Effector memory CD8-positive, alpha-beta T cell (primary cell): ENCODE measurements around the gene MARK4.
"Not testable (repeated sequence)": the region's sequence is repeated elsewhere in the genome, so short reads cannot be mapped to it uniquely, and the experiment has no call there.

Experiments used
- ATAC-seq: fragments of 150-1000 bp; cut with Tn5 transposase; replicated peaks from 2 replicates; pipeline ENCODE4 v1.10.0; 2021; ENCODE audit warnings: mild to moderate bottlenecking, moderate library complexity
- DNase-seq, 3 experiments: peaks; one replicate each; pipeline ENCODE4 v3.0.0; 2021
- H3K27ac Mint-ChIP-seq, 2 donors: one replicate each; pipeline ENCODE4 v1.8.0; 2022; ENCODE audit warnings: mild to moderate bottlenecking in 2 of 2, mixed read lengths in 2 of 2, moderate library complexity in 2 of 2
- H3K27me3 Mint-ChIP-seq, 2 donors: one replicate each; pipeline ENCODE4 v1.8.0; 2022; ENCODE audit warnings: mixed read lengths in 2 of 2
- H3K36me3 Mint-ChIP-seq: one replicate; pipeline ENCODE4 v1.8.0; 2022; ENCODE audit warnings: mild to moderate bottlenecking, moderate library complexity, mixed read lengths; ENCODE audit not compliant: insufficient read depth
- H3K4me1 Mint-ChIP-seq, 2 donors: one replicate each; pipeline ENCODE4 v1.8.0; 2022; ENCODE audit warnings: low read depth in 2 of 2, mixed read lengths in 2 of 2
- H3K4me3 Mint-ChIP-seq, 2 donors: one replicate each; pipeline ENCODE4 v1.8.0; 2022; ENCODE audit warnings: mild to moderate bottlenecking in 2 of 2, mixed read lengths in 2 of 2, moderate library complexity in 2 of 2
- H3K9me3 Mint-ChIP-seq, 2 donors: one replicate each; pipeline ENCODE4 v1.8.0; 2022; ENCODE audit warnings: mixed read lengths in 2 of 2

Gene MARK4

GRCh38 chr19:45222724-45223123 lies 28.3 kb upstream of the MARK4 start:
- no peak overlapping the region for H3K4me3 Mint-ChIP-seq
- peaks cover 46 to 83% of the 10 kb centered on the region in 2 donors for H3K27me3 Mint-ChIP-seq
- no peaks in the 10 kb centered on the region for H3K4me1 Mint-ChIP-seq
- H3K36me3 Mint-ChIP-seq: peaks cover 3% of the 10 kb centered on the region
- H3K9me3 Mint-ChIP-seq: no peaks in the 10 kb centered on the region
- H3K27ac Mint-ChIP-seq: no peak overlapping the region
- DNase-seq: no peak
- ATAC-seq: no peak

- H3K9me3 Mint-ChIP-seq: no peaks in the 10 kb centered on the region
- DNase-seq (no peak), ATAC-seq (no peak)
- H3K36me3 Mint-ChIP-seq: peaks cover 3% of the 10 kb centered on the region
- peaks cover 44 to 78% of the 10 kb centered on the region in 2 donors for H3K27me3 Mint-ChIP-seq
- no peak overlapping the region for H3K4me3 Mint-ChIP-seq
- no peaks in the 10 kb centered on the region for H3K4me1 Mint-ChIP-seq
- no peak overlapping the region for H3K27ac Mint-ChIP-seq
Measured at GRCh38 chr19:45223879-45224278, 27.2 kb upstream of the MARK4 start.

DNA sequence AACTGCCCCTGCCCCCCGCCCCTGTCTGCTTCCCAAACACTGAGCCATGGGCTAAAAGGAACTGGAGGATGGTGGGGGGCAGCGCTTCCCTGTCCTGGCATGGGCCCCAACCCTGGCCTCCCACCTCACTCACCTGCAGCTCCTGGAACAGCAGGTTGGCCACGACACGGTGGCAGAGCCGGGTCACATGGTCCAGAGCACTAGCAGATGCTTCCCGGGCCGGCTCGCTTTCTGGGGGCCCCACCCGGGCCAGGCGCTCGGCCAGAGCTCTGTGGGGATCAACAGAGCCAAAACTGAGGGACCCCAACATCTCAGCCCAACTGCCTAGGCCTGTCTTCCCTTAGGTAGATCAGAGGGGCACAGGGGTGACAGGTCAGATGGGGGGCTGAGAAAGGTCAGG lies 26.4 kb upstream of the MARK4 start:
- Mint-ChIP-seq H3K36me3 (peaks cover 2% of the 10 kb centered on the region), H3K27ac (no peak overlapping the region), H3K4me3 (no peak overlapping the region), H3K4me1 (no peaks in the 10 kb centered on the region), H3K27me3 (peaks cover 44 to 77% of the 10 kb centered on the region in 2 donors), H3K9me3 (no peaks in the 10 kb centered on the region)
- no peak for ATAC-seq
- DNase-seq: no peak

GRCh38 chr19:45229056-45229455 lies 22.0 kb upstream of the MARK4 start:
- not testable (repeated sequence) for DNase-seq

DNA sequence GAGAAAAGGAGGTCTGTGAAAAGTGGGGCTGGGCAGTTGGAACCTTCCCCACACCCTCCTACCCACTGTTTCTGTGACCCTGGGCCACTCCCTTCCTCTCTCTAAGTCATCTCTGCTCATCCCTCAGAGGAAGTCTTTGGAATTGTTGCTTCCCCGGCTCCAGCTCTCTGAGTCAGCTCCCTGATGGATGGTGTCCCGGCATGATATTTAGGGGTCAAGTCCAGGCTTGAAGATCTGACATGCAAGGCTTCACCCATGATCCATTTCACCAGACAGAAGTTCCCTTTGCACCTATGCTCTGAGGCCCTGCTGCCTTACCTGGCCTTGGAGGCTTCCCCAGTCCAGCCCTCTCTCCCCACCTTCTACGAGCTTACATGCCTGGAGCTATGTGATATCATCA lies 19.2 kb upstream of the MARK4 start:
- DNase-seq: no peak
- Mint-ChIP-seq H3K4me1 (peaks cover 8 to 9% of the 10 kb centered on the region in 2 donors), H3K27me3 (peaks cover 38 to 62% of the 10 kb centered on the region in 2 donors), H3K36me3 (no peaks in the 10 kb centered on the region), H3K27ac (no peak overlapping the region), H3K4me3 (no peak overlapping the region), H3K9me3 (no peaks in the 10 kb centered on the region)
- no peak for ATAC-seq

More at GRCh38 chr19:45229056-45229455, 22.0 kb upstream of the MARK4 start:
- H3K4me3 Mint-ChIP-seq, H3K36me3 Mint-ChIP-seq, H3K4me1 Mint-ChIP-seq, ATAC-seq, H3K9me3 Mint-ChIP-seq, H3K27ac Mint-ChIP-seq: not testable (repeated sequence)
- peaks cover 24 to 60% of the 10 kb centered on the region in 2 donors for H3K27me3 Mint-ChIP-seq

GRCh38 chr19:45234089-45234869 lies 16.8 kb upstream of the MARK4 start:
- Mint-ChIP-seq H3K9me3 (no peaks in the 10 kb centered on the region), H3K36me3 (no peaks in the 10 kb centered on the region), H3K4me3 (no peak overlapping the region), H3K27ac (no peak overlapping the region), H3K27me3 (peaks cover 26 to 65% of the 10 kb centered on the region in 2 donors), H3K4me1 (peaks cover 8 to 9% of the 10 kb centered on the region in 2 donors)
- DNase-seq (no peak), ATAC-seq (no peak)

DNA sequence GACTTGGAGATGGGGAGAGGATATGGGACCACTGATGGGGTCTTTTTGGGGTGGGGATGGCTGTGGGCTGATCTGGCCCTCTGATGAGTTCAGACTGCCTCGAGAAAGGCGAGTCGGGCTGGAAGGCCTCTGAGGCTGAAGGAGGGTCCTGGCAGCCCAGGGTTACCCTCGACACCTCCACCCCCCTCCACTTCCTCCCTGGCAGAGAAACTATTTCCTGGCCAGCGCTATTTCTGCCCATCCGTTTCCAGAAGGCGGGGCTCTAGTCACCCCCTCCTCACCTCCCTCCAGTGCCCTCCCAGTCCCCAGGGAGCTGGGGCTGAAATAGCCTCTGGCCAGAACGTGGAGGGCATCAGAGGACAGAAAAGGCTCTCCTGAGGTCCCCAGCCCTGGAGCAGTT lies 15.6 kb upstream of the MARK4 start:
- Mint-ChIP-seq H3K27ac (peak overlapping the region; percentile 49 to 88), H3K36me3 (no peaks in the 10 kb centered on the region), H3K4me1 (peaks cover 8 to 9% of the 10 kb centered on the region in 2 donors), H3K4me3 (no peak overlapping the region), H3K9me3 (no peaks in the 10 kb centered on the region), H3K27me3 (peaks cover 26 to 65% of the 10 kb centered on the region in 2 donors)
- no peak for DNase-seq
- ATAC-seq: no peak

DNA sequence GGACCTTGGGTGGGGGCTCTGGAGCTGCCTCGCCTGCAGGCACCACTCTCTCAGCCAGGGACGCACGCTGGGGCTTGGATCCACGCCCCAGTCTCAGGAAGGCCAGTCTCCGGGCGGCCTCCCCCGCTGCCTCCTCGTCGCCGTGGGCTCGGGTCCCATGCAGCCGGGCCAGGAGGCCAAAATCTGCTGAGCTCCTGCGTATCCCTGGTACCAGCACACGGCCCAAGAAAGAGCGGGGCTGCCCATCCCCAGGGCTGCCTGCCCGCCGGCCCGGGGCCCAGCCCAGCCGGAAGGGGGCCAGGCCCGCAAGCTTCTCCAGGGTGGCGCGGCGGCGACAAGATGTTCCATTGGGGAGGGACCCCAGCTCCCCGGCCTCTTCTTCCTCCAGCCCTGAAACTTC lies 12.5 kb upstream of the MARK4 start:
- H3K36me3 Mint-ChIP-seq: no peaks in the 10 kb centered on the region
- H3K9me3 Mint-ChIP-seq: no peaks in the 10 kb centered on the region
- H3K4me3 Mint-ChIP-seq: no peak overlapping the region
- DNase-seq (no peak), ATAC-seq (no peak)
- no peak overlapping the region for H3K27ac Mint-ChIP-seq
- H3K4me1 Mint-ChIP-seq: peaks cover 8 to 9% of the 10 kb centered on the region in 2 donors
- peaks cover 25 to 58% of the 10 kb centered on the region in 2 donors for H3K27me3 Mint-ChIP-seq

- no peaks in the 10 kb centered on the region for H3K36me3 Mint-ChIP-seq
- H3K9me3 Mint-ChIP-seq: no peaks in the 10 kb centered on the region
- peaks cover 18 to 40% of the 10 kb centered on the region in 2 donors for H3K27me3 Mint-ChIP-seq
- no peak overlapping the region for H3K4me3 Mint-ChIP-seq
- H3K4me1 Mint-ChIP-seq: no peaks in the 10 kb centered on the region
- no peak for ATAC-seq
- H3K27ac Mint-ChIP-seq: no peak overlapping the region
- no peak for DNase-seq
Measured at GRCh38 chr19:45243144-45243732, 7.8 kb upstream of the MARK4 start.

DNA sequence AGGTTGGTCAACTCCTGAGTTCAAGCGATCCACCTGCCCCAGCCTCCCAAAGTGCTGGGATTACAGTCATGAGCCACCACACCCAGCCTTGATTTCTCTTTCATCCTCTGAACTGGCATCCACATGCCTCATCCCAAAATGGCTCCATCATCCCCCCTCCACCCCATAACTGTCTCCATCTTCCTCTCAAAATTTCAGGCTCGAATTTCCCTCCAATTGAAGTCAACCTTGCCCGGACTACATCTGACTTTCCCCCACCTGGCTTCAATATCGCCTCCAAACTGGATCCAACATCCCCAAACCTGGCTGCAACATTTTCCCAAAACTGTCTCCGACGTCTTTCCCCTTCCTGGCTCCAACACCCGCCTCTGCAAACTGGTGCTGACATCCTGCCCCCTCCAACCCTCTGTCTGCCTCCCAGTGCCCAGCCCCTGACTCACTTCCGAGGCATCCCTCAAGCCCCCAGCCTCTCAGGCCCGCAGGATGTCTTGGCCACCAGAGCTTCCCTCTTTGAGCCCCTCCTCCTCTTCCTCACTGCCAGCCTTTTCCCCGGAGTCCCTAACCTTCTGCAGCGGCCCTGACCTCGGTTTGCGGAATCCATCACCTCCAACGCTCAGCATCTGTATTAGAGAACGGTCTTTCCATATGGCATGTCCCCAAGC lies 6.8 kb upstream of the MARK4 start:
- Mint-ChIP-seq H3K27ac (no peak overlapping the region), H3K9me3 (no peaks in the 10 kb centered on the region), H3K36me3 (no peaks in the 10 kb centered on the region), H3K4me1 (peaks cover 3 to 5% of the 10 kb centered on the region in 2 donors), H3K4me3 (no peak overlapping the region), H3K27me3 (peaks cover 18 to 36% of the 10 kb centered on the region in 2 donors)
- no peak for ATAC-seq
- no peak for DNase-seq

GRCh38 chr19:45245334-45245787 lies 5.7 kb upstream of the MARK4 start, which contains the start of gene EXOC3L2:
Gene EXOC3L2 (minus strand): TSS chr19:45245407. CDS start chr19:45239045, 6,362 bp downstream.
- peaks cover 3 to 8% of the 10 kb centered on the region in 2 donors for H3K4me1 Mint-ChIP-seq
- DNase-seq (no peak), ATAC-seq (no peak)
- H3K27me3 Mint-ChIP-seq: peaks cover 18 to 36% of the 10 kb centered on the region in 2 donors
- no peak within 1 kb of the TSS for H3K27ac Mint-ChIP-seq
- H3K4me3 Mint-ChIP-seq: no peak within 1 kb of the TSS
- H3K9me3 Mint-ChIP-seq: no peaks in the 10 kb centered on the region
- no peaks in the 10 kb centered on the region for H3K36me3 Mint-ChIP-seq

DNA sequence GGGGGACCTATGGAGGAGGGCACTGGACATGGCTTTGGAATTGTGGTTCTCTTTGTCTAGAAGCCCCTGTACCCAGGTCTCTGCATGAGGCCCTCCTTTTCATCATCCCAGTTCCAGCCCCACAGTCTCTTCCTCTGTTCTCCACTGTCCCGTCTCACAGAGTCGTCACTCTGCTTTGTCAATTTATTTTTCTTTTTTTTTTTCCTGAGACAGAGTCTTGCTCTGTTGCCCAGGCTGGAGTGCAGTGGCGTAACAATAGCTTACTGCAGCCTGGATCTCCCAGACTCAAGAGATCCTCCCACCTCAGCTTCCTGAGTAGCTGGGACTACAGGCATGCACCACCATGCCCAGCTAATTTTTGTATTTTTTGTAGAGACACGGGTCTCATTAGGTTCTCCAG lies 5.2 kb upstream of the MARK4 start:
- Mint-ChIP-seq H3K9me3 (no peaks in the 10 kb centered on the region), H3K4me3 (no peak overlapping the region), H3K27me3 (peaks cover 18 to 36% of the 10 kb centered on the region in 2 donors), H3K4me1 (peaks cover 7 to 10% of the 10 kb centered on the region in 2 donors), H3K36me3 (no peaks in the 10 kb centered on the region), H3K27ac (no peak overlapping the region)
- DNase-seq (no peak), ATAC-seq (no peak)

- Mint-ChIP-seq H3K4me3 (no peak overlapping the region), H3K4me1 (peaks cover 10 to 13% of the 10 kb centered on the region in 2 donors)
Measured at GRCh38 chr19:45247136-45247535, 3.9 kb upstream of the MARK4 start.

More at GRCh38 chr19:45247136-45247535, 3.9 kb upstream of the MARK4 start:
- Mint-ChIP-seq H3K27ac (no peak overlapping the region), H3K27me3 (peaks cover 18 to 24% of the 10 kb centered on the region in 2 donors), H3K9me3 (no peaks in the 10 kb centered on the region), H3K36me3 (no peaks in the 10 kb centered on the region)
- DNase-seq (no peak), ATAC-seq (no peak)
